NOMO-1 treated with dmso at 0.1 percent for 144 hours (cell line): ENCODE data around the gene EPS8L1.
"Not testable (repeated sequence)": the region's sequence is repeated elsewhere in the genome, so short reads cannot be mapped to it uniquely, and the experiment has no call there.

Experiments used
- DNase-seq: peaks from one replicate; lab custom pipeline; 2025; ENCODE audit not compliant: unreplicated experiment; lab: John Stamatoyannopoulos, UW

EPS8L1 gene

DNA sequence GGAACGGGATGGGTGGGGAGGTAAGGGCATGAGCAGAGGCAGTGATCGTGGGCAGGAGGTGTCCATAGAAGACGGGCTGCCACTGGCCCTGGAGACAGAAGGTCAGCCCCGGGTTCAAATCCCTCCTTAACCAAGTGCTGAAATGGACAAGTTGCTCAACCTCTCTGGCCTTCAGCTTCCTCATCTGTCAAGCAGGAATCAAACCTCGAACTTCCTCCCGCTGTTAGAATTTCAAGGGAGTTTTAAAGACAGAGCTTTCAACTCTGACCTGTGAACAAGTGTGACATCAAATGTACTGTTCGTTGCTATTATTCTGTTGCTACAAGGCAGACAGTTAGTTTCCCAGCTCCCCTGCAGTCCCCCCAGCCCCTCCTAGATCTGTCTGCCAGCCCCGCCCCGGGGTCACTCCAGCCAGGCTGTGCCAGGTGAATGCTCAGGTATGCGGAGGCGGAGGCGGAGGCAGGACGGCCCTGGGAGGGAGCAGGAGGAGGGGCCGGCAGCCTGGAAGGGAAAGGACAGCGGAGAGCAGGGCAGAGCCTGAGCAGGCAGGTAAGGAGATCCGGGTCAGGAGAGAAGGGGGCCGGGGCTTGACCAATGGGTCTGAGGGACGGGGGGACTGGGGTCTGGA, at the start of gene EPS8L1:
Gene EPS8L1, plus strand, starts transcription at position 499 of the 628 bp plus-strand sequence. CDS start 576 bp downstream, outside the sequence.
- peak; percentile 19 for DNase-seq

GRCh38 chr19:55027140-55027471, 48.6 kb upstream of the EPS8L1 start:
- not testable (repeated sequence) for DNase-seq

GRCh38 chr19:55027472-55028337, 48.0 kb upstream of the EPS8L1 start:
- DNase-seq = peak; percentile 53

DNA sequence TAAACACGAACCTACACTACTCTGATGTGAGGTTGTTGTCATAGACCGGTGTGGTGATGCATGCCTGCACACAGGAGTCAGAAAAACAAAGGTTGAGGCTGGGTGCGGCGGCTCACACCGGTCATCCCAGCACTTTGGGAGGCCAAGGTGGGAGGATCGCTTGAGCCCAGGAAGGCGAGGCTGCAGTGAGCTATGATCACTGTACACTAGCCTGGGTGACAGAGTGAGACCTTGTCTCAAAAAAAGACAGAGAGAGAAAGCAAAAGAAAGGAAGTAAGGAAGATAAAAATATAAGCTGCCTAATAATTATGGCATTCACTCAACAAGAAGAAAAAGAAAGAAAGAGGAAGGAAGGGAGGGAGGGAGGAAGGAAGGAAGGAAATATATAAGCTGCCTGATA, 46.9 kb upstream of the EPS8L1 start:
- no peak for DNase-seq

GRCh38 chr19:55031178-55031577, 44.5 kb upstream of the EPS8L1 start:
- no peak for DNase-seq

DNA sequence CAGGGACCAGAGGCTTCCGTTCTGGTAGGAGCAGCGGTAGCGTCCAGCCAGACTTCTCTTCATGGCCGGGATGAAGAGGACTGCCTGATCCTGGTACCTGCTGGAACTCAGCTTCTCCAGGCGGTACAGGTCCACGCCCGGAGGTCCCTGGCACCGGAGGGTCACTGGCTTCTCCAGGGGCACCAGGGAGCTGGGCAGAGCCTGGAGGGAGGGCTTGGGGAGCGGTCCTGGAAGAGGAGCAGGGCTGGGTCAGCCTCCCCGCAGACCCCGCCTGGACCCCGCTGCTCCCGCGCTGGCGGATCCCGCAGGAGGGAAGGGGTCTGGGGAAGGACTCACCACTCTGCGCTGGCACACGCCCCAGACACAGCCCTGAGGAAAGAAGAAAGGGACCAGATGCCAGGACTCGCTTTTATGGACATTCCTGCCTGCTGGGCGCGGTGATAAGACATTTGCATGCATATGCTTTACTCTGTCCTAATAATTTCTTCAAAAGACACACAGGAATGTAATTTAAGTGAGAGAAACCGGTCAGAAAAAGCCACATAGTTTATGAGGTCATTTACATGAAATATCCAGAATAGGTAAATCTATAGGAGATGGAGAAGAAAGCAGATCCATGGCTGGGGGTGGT, 43.4 kb upstream of the EPS8L1 start:
- no peak for DNase-seq

GRCh38 chr19:55032976-55033643, 42.6 kb upstream of the EPS8L1 start:
- DNase-seq = not testable (repeated sequence)

DNA sequence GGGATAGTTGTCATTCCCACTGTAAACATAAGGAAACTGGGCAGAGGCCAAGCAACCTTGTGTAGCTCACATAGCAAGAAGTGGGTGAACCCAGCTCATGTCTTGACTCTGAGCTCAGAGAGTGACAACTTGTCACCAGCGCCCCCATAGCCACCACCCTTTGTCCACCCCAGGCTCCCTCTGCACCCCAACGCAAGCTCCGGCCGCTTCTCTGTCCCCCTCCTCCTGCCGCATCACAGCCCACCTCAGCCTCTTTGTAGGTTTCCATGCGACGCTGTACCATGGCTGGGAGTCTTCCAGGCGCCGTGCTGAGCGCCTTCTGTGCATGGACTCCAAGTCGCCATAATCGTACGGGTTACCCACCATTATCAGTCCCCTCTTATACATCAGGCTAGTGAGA, 40.9 kb upstream of the EPS8L1 start:
- no peak for DNase-seq

DNA sequence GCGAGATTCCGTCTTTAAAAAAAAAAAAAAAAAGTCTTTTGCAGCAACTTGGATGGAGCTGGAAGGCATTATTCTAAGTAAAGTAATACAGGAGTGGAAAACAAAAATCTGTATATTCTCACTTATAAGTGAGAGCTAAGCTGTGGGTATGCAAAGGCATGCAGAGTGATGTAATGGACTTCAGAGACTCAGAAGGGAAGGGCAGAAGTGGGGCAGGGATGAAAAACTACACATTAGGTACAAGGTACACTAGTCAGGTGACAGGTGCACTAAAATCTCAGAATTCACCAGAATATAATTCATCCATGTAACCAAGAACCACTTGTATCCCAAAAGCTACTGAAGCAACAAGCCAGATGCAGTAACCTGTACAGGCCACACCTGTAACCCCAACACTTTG, 39.6 kb upstream of the EPS8L1 start:
- no peak for DNase-seq

GRCh38 chr19:55037603-55038002, 38.1 kb upstream of the EPS8L1 start:
- DNase-seq = not testable (repeated sequence)

DNA sequence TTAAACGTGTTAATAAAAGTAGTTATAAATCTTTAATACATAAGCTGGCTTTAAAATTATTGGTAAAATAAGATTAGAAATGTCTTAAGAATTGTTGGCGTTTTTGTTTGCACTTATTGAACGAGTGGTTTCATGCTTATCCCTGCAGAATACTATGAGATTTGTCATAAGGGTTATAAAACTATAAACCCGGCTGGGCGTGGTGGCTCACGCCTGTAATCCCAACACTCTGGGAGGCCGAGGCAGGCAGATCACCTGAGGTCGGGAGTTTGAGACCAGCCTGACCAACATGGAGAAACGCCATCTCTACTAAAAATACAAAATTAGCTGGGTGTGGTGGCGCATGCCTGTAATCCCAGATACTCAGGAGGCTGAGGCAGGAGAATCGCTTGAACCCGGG, 35.0 kb upstream of the EPS8L1 start:
- DNase-seq = not testable (repeated sequence)

DNA sequence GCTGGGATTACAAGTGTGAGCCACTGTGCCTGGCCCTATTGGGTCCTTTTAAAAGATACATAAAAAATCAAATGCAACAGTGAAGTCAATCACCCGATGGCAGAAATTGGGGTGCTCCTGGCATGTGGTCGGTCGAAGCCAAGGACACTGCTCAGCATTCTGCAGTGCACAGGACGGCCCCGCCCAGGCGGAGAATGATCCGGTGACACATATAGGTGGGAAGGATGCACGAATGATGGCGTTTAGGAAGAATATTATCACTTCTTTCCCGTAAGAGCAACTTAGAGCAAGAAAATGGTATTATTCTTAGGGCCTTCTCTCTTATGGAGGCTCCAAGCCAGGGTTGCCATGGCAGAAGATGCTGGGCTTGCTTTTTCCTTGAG, 34.4 kb upstream of the EPS8L1 start:
- no peak for DNase-seq

GRCh38 chr19:55041627-55042343, 33.9 kb upstream of the EPS8L1 start:
- no peak for DNase-seq

- DNase-seq = no peak
Observed at GRCh38 chr19:55042344-55042678, 33.4 kb upstream of the EPS8L1 start.

GRCh38 chr19:55042688-55043087, 33.0 kb upstream of the EPS8L1 start:
- no peak for DNase-seq

DNA sequence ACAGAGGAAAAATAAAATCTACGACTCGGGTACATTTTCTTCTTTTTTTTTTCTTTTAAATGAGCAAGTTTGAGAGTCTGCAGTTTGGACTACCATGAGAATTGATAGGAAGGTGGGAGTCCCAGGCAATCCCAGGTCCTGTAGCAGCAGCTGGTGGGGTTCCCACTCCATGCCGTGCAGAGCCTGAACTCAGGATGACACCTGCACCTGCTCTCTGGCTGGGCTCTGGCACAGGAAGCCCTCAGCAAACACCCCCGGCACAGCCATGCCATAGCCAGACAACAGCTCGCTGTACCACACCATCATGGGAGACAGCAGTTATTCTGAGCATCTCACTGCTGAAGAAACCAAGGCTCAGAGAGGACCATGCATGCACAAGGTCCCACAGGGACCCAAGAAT, 31.4 kb upstream of the EPS8L1 start:
- DNase-seq = no peak

- no peak for DNase-seq
Observed at GRCh38 chr19:55044771-55045716, 30.6 kb upstream of the EPS8L1 start.

- DNase-seq = no peak
Observed at GRCh38 chr19:55046975-55047622, 28.6 kb upstream of the EPS8L1 start.

- DNase-seq = no peak
Observed at GRCh38 chr19:55047951-55048350, 27.7 kb upstream of the EPS8L1 start.
